ENCODE results near the gene LAMA2.

- no peak for TF ChIP-seq CTCF (IDR thresholded peaks at IDR 0.05; ENCODE audit: poor library complexity)
- no peak for TF ChIP-seq EZH2phosphoT487 (IDR thresholded peaks at IDR 0.05; ENCODE audit: low read depth, severe bottlenecking, unreplicated experiment)
These were observed 380.2 kb downstream of the LAMA2 start for GRCh38 chr6:129263176-129263575.
